Measurements from ENCODE around the gene CNNM2.
"Not testable (repeated sequence)": the region's sequence is repeated elsewhere in the genome, so short reads cannot be mapped to it uniquely, and the experiment has no call there.

- TF ChIP-seq CTCF (conservative IDR thresholded peaks at IDR 0.05; ENCODE audit: low read length); EZH2phosphoT487 (IDR thresholded peaks at IDR 0.05; ENCODE audit: borderline replicate concordance): not testable (repeated sequence)
Measured at GRCh38 chr10:102964064-102964463, 46.0 kb downstream of the CNNM2 start.
